GM18507 (cell line): ENCODE results near the gene CPSF4.

ENCODE experiments used
- DNase-seq: peaks from one replicate; pipeline ENCODE4 v3.0.0; 2011; ENCODE audit warnings: low read depth; ENCODE audit not compliant: insufficient read length; ENCODE audit errors: extremely low spot score
- FAIRE-seq: peaks from 2 replicates; lab custom pipeline; 2011; peaks lifted over from hg19 to GRCh38; lab: Jason Lieb, UNC

The CPSF4 gene

GRCh38 chr7:99440195-99440594 is 1.5 kb downstream of the CPSF4 start:
- FAIRE-seq: no peak
- no peak for DNase-seq

DNA sequence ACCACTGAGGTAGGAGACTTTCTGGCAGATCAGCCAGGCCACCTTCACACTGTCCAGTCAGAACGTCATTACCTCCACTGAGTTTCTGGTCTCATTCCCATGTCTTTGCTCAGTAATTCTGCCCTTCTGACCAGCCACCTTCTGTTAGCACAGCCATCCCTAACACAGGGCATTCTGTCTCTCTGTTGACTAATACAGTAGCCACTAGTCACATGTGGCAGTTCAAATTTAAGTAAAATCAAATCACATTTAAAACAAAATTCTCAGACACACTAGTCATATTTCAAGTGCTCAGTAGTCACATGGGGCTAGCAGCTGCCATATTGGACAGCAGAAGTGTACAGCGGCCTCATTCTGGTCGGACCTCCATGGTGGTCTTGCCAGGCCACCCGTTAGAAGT is 7.4 kb downstream of the CPSF4 start:
- DNase-seq (no peak), FAIRE-seq (no peak)

GRCh38 chr7:99447943-99448342 is 9.2 kb downstream of the CPSF4 start:
- FAIRE-seq: no peak
- DNase-seq: no peak

DNA sequence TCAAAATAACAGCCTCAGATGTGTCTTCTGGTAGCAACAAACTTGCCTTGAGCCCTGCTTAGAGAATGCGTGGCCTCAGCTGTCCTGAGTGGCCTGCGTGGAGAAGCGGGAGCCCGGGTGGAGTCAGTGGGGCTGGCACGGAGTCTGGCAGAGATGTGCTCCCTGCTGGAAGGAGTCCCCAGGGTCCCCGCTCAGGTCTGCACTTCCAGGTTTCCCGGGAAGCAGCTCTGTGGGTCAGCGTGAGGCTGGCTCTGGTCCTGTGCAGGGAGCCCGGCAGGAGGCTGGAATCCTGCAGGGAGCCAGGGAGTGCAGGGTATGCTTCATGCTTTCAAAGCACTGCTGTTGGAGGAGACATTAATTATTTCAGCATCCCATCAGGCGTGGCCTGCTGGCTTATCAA is 10.1 kb downstream of the CPSF4 start:
- no peak for FAIRE-seq
- no peak for DNase-seq

DNA sequence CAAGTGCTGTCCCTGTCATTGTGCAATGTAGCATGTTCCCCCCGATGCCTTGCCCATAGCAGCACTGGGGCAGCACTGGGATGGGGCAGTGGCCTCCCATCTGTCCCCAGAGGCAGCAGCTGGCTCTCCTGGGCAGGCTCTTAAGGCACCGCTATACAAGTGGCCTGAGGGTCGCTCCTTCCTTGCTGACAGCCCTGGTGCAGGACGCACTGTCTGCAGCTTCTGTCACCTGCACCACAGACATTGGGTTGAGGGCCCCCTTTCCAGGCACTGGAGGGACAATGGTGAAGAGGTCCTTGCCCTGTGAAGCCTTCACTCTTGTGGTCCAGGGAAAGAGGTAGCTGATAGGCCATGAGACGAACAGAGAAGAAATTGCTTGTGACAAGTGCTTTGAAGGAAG is 10.6 kb downstream of the CPSF4 start:
- FAIRE-seq: no peak
- no peak for DNase-seq

DNA sequence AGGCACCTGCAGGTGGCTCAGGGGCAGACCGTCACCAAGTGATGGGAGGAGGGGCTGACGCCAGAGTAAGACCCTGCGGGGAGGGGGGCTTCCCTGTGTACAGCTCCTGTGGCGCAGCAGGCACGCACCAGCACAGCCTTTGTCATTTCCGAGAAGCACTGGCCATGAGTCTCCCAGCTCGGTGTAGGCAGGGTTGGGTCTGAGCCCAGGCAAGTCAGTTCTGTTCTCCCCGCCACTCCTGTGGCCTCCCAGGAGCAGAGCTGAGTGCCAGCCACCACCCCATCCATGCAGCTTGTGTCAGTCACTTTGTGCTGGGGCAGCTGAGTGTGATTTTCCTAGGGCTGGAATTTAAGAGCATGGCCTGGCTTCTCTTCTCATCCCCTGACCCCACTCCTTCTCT is 13.2 kb downstream of the CPSF4 start:
- DNase-seq: no peak
- no peak for FAIRE-seq

- FAIRE-seq (no peak), DNase-seq (no peak)
Observed at GRCh38 chr7:99452541-99452940, 13.8 kb downstream of the CPSF4 start.

GRCh38 chr7:99453105-99453504 is 14.4 kb downstream of the CPSF4 start:
- FAIRE-seq: no peak
- no peak for DNase-seq

DNA sequence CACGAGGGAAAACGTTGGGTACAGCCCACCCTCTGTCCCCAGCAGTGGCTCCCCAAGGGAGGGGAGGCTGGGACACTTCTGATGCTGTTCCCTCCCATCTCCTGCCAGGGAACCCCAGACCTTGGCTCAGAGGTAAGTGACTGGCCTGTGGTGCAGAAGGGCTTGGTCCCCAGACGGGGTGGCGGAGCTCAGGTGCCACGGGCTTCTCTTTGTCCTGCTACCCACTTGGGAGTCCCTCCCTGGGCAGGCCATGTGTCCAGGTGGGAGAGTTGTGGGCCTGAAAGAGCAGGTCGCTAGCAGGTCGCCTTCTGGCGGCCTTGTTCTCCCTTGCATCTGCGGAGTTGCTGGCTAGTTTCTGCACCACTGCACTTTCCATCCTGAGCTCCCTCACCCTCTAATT is 17.1 kb downstream of the CPSF4 start:
- DNase-seq (no peak), FAIRE-seq (no peak)

DNA sequence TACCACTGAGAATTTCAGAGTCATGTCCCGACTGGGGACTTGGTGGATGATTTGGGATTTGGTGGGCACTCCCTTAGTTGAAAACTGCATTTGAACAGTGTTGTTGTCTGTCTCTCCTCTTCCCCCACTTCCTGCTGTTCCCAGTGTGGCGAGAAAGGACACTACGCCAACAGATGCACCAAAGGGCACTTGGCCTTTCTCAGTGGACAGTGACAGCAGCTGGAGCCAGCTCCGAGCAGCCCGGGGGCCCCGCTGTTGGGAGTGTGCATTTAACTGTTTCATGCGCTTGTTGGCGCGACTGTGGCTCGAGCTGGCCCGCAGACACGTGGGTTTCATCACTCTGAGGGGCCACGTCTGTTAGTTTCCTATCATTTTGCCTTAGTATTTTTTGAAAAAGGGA is 17.5 kb downstream of the CPSF4 start:
- DNase-seq: no peak

GRCh38 chr7:99457050-99457649 is 18.4 kb downstream of the CPSF4 start:
- DNase-seq: no peak
- no peak for FAIRE-seq

More for the DNA sequence above, 17.5 kb downstream of the CPSF4 start:
- no peak for FAIRE-seq

DNA sequence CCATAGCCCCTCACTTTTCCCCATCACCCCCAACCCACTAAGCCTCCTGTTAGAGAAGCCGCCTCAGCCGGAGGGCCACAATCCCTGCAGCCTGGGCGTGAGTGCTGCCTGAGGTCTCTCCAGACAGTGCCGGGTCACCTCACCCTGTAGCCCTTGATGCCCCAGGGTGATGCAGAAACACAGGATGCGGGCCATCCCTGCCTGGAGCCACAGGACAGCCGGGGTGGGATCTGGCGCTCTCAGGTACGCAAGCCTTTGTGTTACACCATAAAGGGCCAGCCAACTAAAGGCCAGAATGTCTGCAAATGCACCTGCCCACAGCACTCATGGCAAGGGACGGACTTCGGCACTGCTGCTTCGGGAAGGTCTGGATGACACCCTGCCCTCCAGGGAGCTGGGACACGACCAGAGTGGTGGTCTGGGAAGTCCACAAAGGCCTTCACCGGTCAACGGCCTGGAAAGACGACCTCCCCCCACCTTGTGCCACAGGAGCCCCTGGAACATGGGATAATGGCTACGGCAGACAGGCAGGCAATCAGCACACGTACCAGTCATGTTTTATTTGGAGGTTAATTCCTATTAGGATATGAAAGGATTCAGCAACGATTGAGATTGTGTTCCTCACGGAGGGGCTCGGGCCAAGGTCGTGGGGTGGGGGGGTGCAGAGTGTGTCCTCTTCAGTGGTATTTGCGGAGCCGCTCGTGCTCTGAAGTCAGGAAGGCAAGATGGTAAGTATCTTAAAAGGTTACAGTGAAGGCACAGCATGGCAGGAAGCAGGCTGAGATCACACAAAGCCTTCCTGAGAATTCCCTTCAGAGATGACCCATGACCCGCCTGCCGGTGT is 19.1 kb downstream of the CPSF4 start:
- DNase-seq: no peak
- FAIRE-seq: no peak

- FAIRE-seq: no peak
- DNase-seq: no peak
Observed at GRCh38 chr7:99459087-99459486, 20.3 kb downstream of the CPSF4 start.

GRCh38 chr7:99460651-99461050 is 21.9 kb downstream of the CPSF4 start:
- DNase-seq (no peak), FAIRE-seq (no peak)

GRCh38 chr7:99461221-99461620 is 22.5 kb downstream of the CPSF4 start:
- DNase-seq (no peak), FAIRE-seq (no peak)

GRCh38 chr7:99465421-99465768 is 26.7 kb downstream of the CPSF4 start:
- FAIRE-seq: no peak
- no peak for DNase-seq

DNA sequence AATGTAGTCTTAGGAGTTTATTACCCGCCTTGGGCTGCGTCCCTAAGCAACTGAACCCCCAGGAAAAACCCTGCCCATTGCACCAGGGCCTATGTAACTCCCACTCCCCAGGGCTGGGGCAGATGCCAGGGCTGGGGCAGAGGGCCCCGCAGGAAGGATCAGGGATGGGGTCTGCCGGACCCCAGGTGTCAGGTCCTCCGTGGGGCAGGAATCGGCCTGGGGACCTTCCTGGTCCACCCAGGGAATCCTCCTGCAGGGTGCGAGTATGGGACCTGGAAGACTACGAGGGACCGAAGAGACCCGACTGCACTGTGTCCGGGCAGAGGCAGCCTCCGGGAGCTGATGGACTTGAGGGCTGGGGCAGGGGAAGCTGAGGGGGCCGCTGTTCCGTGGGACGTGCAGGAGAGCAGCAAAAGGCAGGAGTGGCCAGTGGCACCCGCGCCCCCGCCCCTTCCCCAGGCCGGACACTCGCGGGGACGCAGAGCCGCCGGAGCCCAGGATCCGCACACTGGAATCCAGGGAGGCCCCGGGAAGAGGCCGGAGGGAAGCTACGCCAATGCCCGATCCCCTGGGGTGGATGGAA is 29.7 kb downstream of the CPSF4 start:
- DNase-seq (no peak), FAIRE-seq (no peak)

DNA sequence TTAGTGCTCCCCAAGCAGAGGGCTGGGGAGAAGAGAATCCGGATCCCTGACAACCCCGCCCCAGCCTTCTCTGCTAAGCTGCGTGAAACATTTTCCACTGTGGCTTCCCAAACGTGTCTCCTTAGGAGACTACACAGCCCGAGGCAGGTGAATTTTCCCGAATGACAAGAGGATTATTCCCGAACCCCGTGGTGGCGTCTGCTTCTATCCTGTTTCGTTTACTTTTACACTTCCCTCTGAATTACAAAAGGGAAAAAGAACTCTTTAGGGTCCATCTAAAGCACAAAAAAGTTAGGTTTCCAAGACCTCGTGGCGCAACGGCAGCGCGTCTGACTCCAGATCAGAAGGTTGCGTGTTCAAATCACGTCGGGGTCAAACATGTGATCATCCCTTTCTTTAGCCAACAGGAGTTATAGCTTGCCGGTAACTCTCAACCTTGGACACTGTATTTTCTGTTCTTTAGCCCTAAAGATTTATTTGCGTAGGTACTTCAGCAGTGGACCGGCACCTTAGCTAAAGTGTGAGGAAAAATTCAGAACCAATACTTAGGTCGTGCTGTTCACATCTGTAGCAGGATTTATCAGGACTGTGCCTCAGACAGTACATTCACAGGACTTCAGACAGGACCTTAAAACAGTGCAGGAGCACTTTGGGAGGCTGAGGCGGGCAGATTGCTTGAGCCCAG is 30.8 kb downstream of the CPSF4 start:
- no peak for DNase-seq
- FAIRE-seq: no peak

GRCh38 chr7:99472561-99473314 is 34.0 kb downstream of the CPSF4 start, which contains the start of gene ZNF789:
ZNF789 (plus strand) TSS chr7:99472890; CDS start chr7:99476457, 3,567 bp downstream.
- DNase-seq (peak; percentile 95), FAIRE-seq (peak; percentile 98)

- peak; percentile 67 for FAIRE-seq
- DNase-seq: peak; percentile 39
Observed at GRCh38 chr7:99473315-99473596, 34.5 kb downstream of the CPSF4 start.
